Loucy (cell line): ENCODE data around the gene RYR2.

Experiments
- CTCF ChIP-seq: fragments of 200-600 bp; sonication (generic); conservative IDR thresholded peaks from 2 replicates; pipeline ENCODE4 v1.5.1; 2014; ENCODE audit warnings: mild to moderate bottlenecking, antibody characterized with exemption, low read length
- EZH2phosphoT487 ChIP-seq: fragments of 200-600 bp; IDR thresholded peaks from 2 replicates; pipeline ENCODE4 v1.6.1; 2018; ENCODE audit warnings: antibody characterized with exemption, mild to moderate bottlenecking, moderate library complexity, borderline replicate concordance

GRCh38 chr1:237282208-237282783 is 240.3 kb downstream of the RYR2 start:
- TF ChIP-seq CTCF (no peak), EZH2phosphoT487 (no peak)
